ENCODE results near the gene CLIC6.

- TF ChIP-seq CTCF (IDR thresholded peaks at IDR 0.05) (no peak), POLR2AphosphoS5 (IDR thresholded peaks at IDR 0.05) (no peak), POLR2A (IDR thresholded peaks at IDR 0.05) (no peak)
Observed at GRCh38 chr21:34766862-34767261, 98.1 kb downstream of the CLIC6 start.

Measured in prostate gland (tissue), 2 donors.